Measurements from ENCODE around the gene CMC2. TPM values are rescaled to one million over a fixed set of nuclear protein-coding genes. Genes with fewer than 3 reads are reported as not detected.

The CMC2 gene
- total RNA-seq, 2 donors from 2014 or later: 78.8 to 138 TPM

DNA sequence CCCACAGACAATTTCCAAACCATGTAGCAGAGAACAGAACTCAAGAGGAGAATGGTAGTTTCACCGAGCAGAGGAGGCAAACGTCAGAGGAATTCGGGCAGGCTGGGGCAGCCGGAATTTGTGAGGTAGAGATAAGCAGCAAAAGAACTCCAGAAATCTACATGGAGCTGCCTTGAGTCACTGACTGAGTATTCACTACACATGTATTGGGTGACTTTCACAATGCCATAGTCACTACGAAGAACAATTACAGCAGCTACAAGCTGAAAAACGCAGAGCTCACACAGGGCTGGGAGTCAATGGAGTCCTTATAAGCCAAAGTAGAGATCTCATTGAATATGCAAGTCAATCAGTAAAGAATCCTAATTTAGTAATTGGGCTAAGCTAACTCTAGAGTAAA is 13.4 kb downstream of the CMC2 start:
- H3K4me3 Mint-ChIP-seq: no peak overlapping the region
- H3K27ac Mint-ChIP-seq: no peak overlapping the region
- no peak for ATAC-seq (replicated peaks)
- no peaks in the 10 kb centered on the region for H3K27me3 Mint-ChIP-seq
- peaks cover 81% of the 10 kb centered on the region for H3K36me3 Mint-ChIP-seq (ENCODE audit: low read depth)
- no peaks in the 10 kb centered on the region for H3K9me3 Mint-ChIP-seq
- H3K4me1 Mint-ChIP-seq: peaks cover 12% of the 10 kb centered on the region

DNA sequence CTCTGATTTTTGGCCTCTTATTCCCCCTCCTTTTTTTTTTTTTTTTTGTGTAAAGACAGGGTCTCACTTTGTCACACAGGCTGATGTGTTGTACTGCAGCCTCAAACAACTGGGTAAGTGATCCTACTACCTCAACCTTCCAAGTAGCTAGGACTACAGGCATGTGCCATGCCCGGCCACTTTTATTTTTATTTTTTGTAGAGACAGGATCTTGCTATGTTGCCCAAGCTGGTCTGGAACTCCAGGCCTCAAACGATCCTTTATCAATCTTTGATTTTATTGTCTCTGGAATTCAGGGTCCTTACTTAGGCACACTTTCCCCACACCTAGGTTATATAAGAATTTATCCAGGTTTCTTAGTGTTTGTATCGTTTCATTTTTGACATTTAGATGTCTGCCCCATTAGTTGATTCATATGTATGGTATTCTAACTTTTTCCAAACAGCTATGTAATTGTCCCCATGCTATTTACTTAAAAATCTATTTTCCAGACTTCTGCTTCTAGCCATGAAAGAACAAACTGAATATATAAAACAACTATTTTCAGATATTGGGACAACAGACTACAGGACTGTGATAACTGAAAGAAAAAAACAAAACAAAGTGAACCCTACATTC is 13.9 kb downstream of the CMC2 start:
- ATAC-seq (replicated peaks): no peak
- Mint-ChIP-seq H3K27me3 (no peaks in the 10 kb centered on the region), H3K27ac (no peak overlapping the region), H3K36me3 (ENCODE audit: low read depth) (peaks cover 86% of the 10 kb centered on the region), H3K4me3 (no peak overlapping the region), H3K9me3 (no peaks in the 10 kb centered on the region), H3K4me1 (peaks cover 13% of the 10 kb centered on the region)

DNA sequence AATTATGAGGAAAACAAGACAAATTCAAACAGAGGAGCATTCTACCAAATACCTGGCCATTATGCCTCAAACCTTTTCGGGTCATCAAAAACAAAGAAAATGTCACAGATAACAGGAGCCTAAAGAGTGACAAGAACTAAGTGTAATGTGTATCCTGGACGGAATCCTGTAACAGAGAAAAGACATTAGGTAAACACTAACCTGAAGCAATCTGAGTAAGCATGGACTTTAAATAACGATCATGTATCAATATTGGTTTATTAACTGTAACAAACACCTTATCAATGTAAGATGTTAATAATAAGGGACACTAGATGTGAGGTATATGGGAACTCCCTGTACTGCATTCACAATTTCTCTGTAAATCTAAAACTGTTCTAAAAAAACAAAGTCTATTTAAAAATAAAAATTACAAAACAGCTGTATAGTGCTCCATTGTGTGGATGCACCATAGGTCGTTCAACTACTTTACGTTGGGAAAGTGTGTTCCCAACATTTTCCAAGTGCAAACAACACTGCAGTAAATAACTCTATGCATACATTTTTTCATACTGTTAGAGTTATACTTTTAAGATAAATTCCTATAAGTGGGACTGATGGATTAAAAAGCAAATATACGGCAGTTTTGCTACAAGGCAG is 14.8 kb downstream of the CMC2 start:
- ATAC-seq (replicated peaks): no peak

DNA sequence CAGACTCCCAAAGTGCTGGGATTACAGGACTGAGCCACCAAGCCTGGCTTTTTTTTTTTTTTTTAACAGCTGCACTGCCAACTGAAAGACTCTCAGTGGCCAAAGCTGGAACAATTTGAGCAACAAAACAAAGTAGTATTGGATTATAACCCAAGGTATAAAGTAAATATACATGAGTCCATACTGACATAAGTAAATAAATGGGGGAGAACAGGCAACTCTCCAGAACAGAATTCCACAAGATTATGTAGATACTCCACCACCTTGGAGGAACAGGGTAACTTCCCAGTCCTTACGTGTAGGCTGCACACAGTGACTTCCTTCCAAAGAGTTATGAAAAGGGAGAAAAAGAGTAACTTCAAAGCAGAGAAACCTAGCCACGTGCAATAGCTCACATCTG is 15.7 kb downstream of the CMC2 start:
- Mint-ChIP-seq H3K4me1 (peaks cover 24% of the 10 kb centered on the region), H3K27me3 (no peaks in the 10 kb centered on the region), H3K4me3 (no peak overlapping the region), H3K36me3 (ENCODE audit: low read depth) (peaks cover 93% of the 10 kb centered on the region), H3K27ac (no peak overlapping the region), H3K9me3 (no peaks in the 10 kb centered on the region)
- no peak for ATAC-seq (replicated peaks)

More for the DNA sequence above, 14.8 kb downstream of the CMC2 start:
- peaks cover 18% of the 10 kb centered on the region for H3K4me1 Mint-ChIP-seq
- no peaks in the 10 kb centered on the region for H3K27me3 Mint-ChIP-seq
- H3K27ac Mint-ChIP-seq: no peak overlapping the region
- no peak overlapping the region for H3K4me3 Mint-ChIP-seq
- H3K9me3 Mint-ChIP-seq: no peaks in the 10 kb centered on the region
- H3K36me3 Mint-ChIP-seq (ENCODE audit: low read depth): peaks cover 91% of the 10 kb centered on the region

DNA sequence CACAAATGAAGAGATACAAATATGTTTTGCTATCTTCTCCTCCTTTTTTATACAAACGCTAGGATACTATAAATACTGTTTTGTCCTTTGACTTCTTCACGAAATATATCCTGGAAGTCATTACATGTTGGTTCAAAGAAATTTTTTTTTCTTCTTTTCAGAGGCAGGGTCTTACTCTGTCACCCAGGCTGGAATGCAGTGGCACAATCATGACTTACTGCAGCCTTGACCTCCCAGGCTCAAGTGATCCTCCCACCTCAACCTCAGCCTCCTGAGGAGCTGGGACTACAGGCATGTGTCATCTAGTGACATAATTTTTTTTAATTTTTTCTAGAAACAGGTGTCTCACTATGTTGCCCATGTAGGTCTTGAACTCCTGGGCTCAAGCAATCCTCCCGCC is 16.1 kb downstream of the CMC2 start:
- no peak for ATAC-seq (replicated peaks)
- H3K9me3 Mint-ChIP-seq: no peaks in the 10 kb centered on the region
- H3K4me1 Mint-ChIP-seq: peaks cover 27% of the 10 kb centered on the region
- H3K36me3 Mint-ChIP-seq (ENCODE audit: low read depth): peaks cover 93% of the 10 kb centered on the region
- H3K27me3 Mint-ChIP-seq: no peaks in the 10 kb centered on the region
- H3K4me3 Mint-ChIP-seq: no peak overlapping the region
- H3K27ac Mint-ChIP-seq: peak overlapping the region; percentile 35

DNA sequence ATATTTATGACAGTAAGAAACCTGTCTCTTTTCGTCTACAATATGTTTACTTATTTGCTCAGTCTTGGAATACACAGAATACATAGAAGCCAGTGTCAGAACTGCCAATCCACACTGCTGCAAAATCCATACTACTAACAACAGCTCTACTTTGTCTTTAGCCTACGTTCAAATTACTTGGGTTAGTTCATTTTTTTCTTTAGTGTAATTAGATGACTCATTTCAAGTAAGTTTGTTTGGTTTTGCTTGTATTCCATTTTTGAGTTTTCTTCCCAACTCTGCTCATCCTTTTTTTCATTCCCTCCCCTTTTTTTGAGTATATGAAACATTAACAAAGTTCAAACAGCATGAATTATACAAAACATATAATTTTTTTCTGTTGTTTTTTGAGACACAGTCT is 16.9 kb downstream of the CMC2 start:
- peaks cover 91% of the 10 kb centered on the region for H3K36me3 Mint-ChIP-seq (ENCODE audit: low read depth)
- peak overlapping the region; percentile 35 for H3K27ac Mint-ChIP-seq
- ATAC-seq (replicated peaks): no peak
- no peaks in the 10 kb centered on the region for H3K9me3 Mint-ChIP-seq
- H3K4me1 Mint-ChIP-seq: peaks cover 30% of the 10 kb centered on the region
- H3K4me3 Mint-ChIP-seq: no peak overlapping the region
- no peaks in the 10 kb centered on the region for H3K27me3 Mint-ChIP-seq

DNA sequence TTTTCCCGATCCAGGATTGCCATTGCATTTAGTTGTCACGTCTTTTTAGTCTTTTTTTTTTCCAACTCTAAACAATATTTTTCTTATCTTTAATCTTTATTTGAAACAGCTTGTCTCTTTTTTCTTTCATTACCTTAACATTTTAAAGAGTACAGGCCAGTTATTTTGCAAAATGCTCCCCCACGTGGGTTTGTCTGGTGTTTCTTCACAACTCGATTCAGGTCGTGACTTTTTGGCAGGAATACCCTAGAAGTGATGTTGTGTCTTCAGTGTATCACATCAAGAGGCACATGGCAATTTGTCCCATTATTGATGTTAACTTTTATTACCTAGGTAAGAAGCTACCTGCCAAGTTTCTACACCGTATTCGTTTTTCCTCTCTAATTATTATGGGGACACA is 17.9 kb downstream of the CMC2 start:
- ATAC-seq (replicated peaks): no peak
- H3K27me3 Mint-ChIP-seq: no peaks in the 10 kb centered on the region
- H3K9me3 Mint-ChIP-seq: no peaks in the 10 kb centered on the region
- peaks cover 89% of the 10 kb centered on the region for H3K36me3 Mint-ChIP-seq (ENCODE audit: low read depth)
- H3K4me3 Mint-ChIP-seq: no peak overlapping the region
- H3K27ac Mint-ChIP-seq: no peak overlapping the region
- peaks cover 30% of the 10 kb centered on the region for H3K4me1 Mint-ChIP-seq

DNA sequence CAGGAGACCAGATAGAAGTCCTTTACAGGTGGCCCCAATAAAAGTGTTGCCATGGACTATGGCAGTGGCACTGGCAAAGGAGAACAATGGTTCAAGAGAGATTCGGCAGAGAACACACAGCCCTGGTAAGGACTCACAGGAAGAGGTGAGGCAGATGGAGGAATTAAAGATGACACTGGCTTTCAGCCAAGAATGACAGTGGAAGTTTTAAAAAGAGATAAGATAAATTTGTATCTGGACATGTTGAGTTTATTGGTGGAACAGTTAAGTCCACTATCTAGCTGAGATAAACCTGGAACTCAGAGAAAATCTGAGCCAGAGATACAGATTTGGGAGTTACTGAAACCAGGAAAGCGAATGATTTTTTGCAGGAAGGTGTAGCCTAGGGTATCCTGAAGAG is 20.1 kb downstream of the CMC2 start:
- Mint-ChIP-seq H3K27ac (peak overlapping the region; percentile 15), H3K9me3 (no peaks in the 10 kb centered on the region), H3K4me3 (no peak overlapping the region), H3K27me3 (no peaks in the 10 kb centered on the region), H3K36me3 (ENCODE audit: low read depth) (peaks cover 76% of the 10 kb centered on the region), H3K4me1 (peaks cover 30% of the 10 kb centered on the region)
- no peak for ATAC-seq (replicated peaks)

DNA sequence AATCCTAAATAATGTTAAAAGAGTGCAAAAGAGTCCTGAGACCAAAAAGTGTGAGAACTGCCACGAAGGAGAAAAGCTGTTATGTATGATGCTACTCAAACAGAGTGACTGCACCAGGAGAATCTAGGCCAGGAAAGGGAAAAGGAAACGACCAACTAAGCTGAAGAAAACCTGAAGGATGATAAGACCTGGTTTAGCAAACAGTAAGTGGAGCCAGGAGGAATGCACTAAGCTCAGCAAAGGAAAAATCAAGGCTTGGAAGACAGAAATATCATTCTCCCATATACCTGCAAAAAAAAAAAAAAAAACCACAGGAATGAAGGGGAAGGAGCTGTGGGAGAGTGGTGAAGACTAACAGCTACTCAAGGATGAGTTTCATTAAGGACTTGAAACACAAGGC is 21.1 kb downstream of the CMC2 start:
- H3K27ac Mint-ChIP-seq: no peak overlapping the region
- H3K4me3 Mint-ChIP-seq: no peak overlapping the region
- no peaks in the 10 kb centered on the region for H3K9me3 Mint-ChIP-seq
- H3K27me3 Mint-ChIP-seq: no peaks in the 10 kb centered on the region
- H3K36me3 Mint-ChIP-seq (ENCODE audit: low read depth): peaks cover 76% of the 10 kb centered on the region
- H3K4me1 Mint-ChIP-seq: peaks cover 29% of the 10 kb centered on the region
- no peak for ATAC-seq (replicated peaks)

DNA sequence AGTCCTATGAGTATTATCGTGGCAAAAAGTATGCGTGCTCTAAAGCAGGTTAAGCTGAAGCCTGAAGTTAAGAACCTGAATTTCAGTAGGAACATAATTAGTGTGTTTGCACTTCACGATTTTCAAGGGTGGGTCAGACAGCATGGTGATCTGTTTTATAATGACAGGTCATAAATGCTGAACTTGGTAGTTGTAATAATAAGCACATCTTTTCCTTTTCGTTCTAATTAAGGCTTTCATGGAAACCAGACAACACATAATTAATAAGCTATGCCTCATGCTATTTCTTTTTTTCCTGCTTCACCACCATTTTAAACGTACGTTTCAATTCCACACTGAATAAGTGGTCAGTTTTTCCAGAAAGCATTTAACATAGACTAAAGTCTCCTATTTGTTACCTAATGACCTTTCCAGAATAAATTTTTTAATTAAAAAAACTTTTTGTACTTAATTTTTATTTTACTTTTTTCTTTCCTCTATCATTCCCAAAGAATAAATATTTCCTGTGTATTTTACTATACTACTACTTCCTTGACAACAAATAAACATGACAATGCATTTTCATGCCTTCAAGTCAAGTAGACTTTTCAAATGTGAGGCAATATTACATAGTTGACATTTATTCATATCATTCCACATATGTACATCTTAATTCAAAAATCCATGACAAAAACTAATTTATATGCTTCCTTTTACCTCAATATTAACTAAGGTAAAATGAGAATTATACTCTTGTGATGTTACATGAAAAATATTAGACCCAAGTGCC is 22.4 kb downstream of the CMC2 start:
- H3K9me3 Mint-ChIP-seq: no peaks in the 10 kb centered on the region
- peaks cover 19% of the 10 kb centered on the region for H3K4me1 Mint-ChIP-seq
- peaks cover 72% of the 10 kb centered on the region for H3K36me3 Mint-ChIP-seq (ENCODE audit: low read depth)
- no peak overlapping the region for H3K27ac Mint-ChIP-seq
- ATAC-seq (replicated peaks): no peak
- no peaks in the 10 kb centered on the region for H3K27me3 Mint-ChIP-seq
- H3K4me3 Mint-ChIP-seq: no peak overlapping the region

DNA sequence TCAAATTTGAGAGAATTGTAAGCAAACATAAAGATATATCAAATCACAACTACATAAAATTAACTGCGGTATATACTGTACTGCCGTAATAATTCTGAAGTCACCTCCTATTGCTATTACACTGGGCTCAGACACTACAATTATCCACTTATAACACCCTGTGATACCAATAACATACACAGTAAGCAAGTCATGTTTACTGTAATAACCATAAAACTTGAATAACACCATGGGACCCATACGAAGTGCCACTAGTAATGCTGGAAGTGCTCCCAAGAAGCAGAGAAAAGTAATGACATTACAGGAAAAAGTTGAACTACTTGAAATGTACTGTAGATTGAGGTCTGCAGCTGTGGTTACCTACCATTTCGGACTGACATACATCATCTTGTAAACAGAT is 24.0 kb downstream of the CMC2 start:
- ATAC-seq (replicated peaks): no peak
- H3K4me3 Mint-ChIP-seq: no peak overlapping the region
- H3K27ac Mint-ChIP-seq: no peak overlapping the region
- no peaks in the 10 kb centered on the region for H3K9me3 Mint-ChIP-seq
- no peaks in the 10 kb centered on the region for H3K27me3 Mint-ChIP-seq
- H3K4me1 Mint-ChIP-seq: peaks cover 16% of the 10 kb centered on the region
- peaks cover 73% of the 10 kb centered on the region for H3K36me3 Mint-ChIP-seq (ENCODE audit: low read depth)

DNA sequence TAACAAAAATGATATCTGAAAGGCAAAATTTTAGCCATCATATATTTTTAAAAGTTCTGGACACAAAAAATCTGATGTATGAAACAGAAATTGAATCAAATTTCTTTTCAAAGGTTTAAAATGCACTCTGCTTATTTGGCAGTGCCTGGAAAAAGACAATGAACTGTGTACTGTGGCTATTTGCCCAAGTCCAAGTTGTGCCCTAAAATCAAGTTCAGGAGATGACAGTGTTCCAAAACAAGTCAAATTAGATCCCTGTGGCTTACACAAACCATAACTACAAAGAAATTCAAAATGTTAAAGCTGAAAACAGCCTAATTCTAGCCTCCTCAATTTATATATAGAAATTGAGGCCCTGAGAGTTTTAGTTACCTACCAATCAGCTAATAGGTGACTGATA is 25.6 kb downstream of the CMC2 start:
- peaks cover 75% of the 10 kb centered on the region for H3K36me3 Mint-ChIP-seq (ENCODE audit: low read depth)
- no peaks in the 10 kb centered on the region for H3K27me3 Mint-ChIP-seq

DNA sequence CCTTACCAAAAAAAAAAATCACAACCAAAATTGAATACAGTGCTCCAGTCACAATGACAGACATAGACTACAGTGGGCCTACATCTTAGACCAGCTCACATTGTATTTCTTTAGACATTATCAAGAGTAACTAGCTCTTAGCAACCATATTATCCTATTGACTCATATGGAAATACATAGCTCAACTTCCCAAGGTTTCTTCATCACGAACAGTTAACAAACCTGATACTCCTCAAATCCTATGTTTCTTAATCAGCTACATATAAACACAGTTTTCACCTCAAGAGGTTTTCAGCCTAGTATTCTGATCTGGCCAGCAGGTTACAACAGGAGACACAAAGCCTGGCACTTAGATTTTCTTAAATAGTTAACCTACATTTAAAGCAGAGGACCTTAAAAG is 29.7 kb downstream of the CMC2 start:
- H3K4me1 Mint-ChIP-seq: peaks cover 6% of the 10 kb centered on the region
- peaks cover 81% of the 10 kb centered on the region for H3K36me3 Mint-ChIP-seq (ENCODE audit: low read depth)
- ATAC-seq (replicated peaks): no peak
- H3K9me3 Mint-ChIP-seq: no peaks in the 10 kb centered on the region
- peak overlapping the region; percentile 72 for H3K27ac Mint-ChIP-seq
- no peaks in the 10 kb centered on the region for H3K27me3 Mint-ChIP-seq
- no peak overlapping the region for H3K4me3 Mint-ChIP-seq

More for the DNA sequence above, 25.6 kb downstream of the CMC2 start:
- H3K27ac Mint-ChIP-seq: no peak overlapping the region
- H3K4me3 Mint-ChIP-seq: no peak overlapping the region
- H3K9me3 Mint-ChIP-seq: no peaks in the 10 kb centered on the region
- no peak for ATAC-seq (replicated peaks)
- peaks cover 12% of the 10 kb centered on the region for H3K4me1 Mint-ChIP-seq

DNA sequence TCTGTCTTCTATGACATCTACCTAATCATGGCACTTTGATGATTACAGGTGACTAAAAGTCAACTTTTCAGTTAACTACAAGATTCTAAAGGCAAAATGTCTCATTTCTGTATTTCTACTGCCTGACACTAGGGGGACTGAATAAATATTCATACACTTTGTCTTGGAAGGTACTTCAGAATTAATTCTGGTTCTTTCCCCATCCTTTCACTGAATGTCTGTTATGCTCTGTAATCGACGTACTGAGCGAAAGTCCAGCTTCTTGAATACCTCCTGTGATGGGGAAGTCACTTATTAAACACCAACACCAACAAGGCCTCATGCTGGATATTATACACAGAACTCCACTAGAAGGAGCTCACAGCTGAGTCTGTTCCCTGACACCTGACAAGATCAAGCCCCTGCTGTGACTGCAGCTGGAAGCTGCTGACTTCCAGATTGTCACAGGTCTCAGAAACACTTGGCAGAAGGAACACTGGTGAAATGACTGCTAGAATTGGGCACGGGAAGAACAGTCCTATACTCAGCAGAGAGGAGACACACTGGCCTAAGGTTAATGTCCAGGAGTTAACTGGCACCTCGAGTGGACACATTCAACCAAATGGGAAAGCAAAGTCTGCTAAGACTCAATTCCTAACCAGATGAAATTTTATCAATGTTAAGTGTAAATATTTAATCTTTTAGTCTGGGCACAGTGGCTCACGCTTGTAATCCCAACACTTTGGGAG is 31.9 kb downstream of the CMC2 start:
- no peak overlapping the region for H3K4me3 Mint-ChIP-seq
- H3K4me1 Mint-ChIP-seq: peaks cover 6% of the 10 kb centered on the region
- no peak for ATAC-seq (replicated peaks)
- H3K27ac Mint-ChIP-seq: peak overlapping the region; percentile 21
- no peaks in the 10 kb centered on the region for H3K27me3 Mint-ChIP-seq
- no peaks in the 10 kb centered on the region for H3K9me3 Mint-ChIP-seq
- peaks cover 79% of the 10 kb centered on the region for H3K36me3 Mint-ChIP-seq (ENCODE audit: low read depth)
